Activated CD4-positive, CD25-positive, alpha-beta regulatory T cell treated with anti-CD3 and anti-CD28 coated beads, Interleukin-2, amount 50 U/mL, for 16 hours (primary cell): Measurements from ENCODE around the gene TTC13.
"Not testable (repeated sequence)": the region's sequence is repeated elsewhere in the genome, so short reads cannot be mapped to it uniquely, and the experiment has no call there.

Experiments used
- DNase-seq: peaks from one replicate; pipeline ENCODE4 v3.0.0-alpha.2; 2020; ENCODE audit warnings: low read depth, low spot score

TTC13 gene

GRCh38 chr1:230978491-230979388 lies at the start of gene TTC13, which contains the start of gene ARV1:
TSS of gene TTC13 (minus strand) at chr1:230978861. CDS start at chr1:230978830, 31 bp downstream.
TSS of gene ARV1 (plus strand) at chr1:230979094. CDS start at chr1:230979106, 12 bp downstream.
- DNase-seq, result peak; percentile 95

- DNase-seq, result no peak
These were observed 49.3 kb upstream of the TTC13 start for GRCh38 chr1:231027971-231028370.

- DNase-seq, result no peak
These were observed 48.7 kb upstream of the TTC13 start for GRCh38 chr1:231027136-231027925.

- no peak for DNase-seq
These were observed 47.9 kb upstream of the TTC13 start for GRCh38 chr1:231026576-231026975.

- no peak for DNase-seq
These were observed 44.5 kb upstream of the TTC13 start for GRCh38 chr1:231023150-231023549.

GRCh38 chr1:231022543-231022942 lies 43.9 kb upstream of the TTC13 start:
- DNase-seq, result not testable (repeated sequence)

GRCh38 chr1:231021540-231022031 lies 42.9 kb upstream of the TTC13 start:
- no peak for DNase-seq

- DNase-seq, result no peak
These were observed 42.2 kb upstream of the TTC13 start for GRCh38 chr1:231020816-231021215.

- DNase-seq, result no peak
These were observed 41.5 kb upstream of the TTC13 start for GRCh38 chr1:231020139-231020601.

- no peak for DNase-seq
These were observed 41.0 kb upstream of the TTC13 start for GRCh38 chr1:231019711-231020110.

GRCh38 chr1:231016966-231017365 lies 38.3 kb upstream of the TTC13 start:
- DNase-seq, result no peak

GRCh38 chr1:231016234-231016633 lies 37.6 kb upstream of the TTC13 start:
- no peak for DNase-seq

- DNase-seq, result no peak
These were observed 34.8 kb upstream of the TTC13 start for GRCh38 chr1:231013391-231014015.

GRCh38 chr1:231011963-231012362 lies 33.3 kb upstream of the TTC13 start:
- no peak for DNase-seq

GRCh38 chr1:231011360-231011759 lies 32.7 kb upstream of the TTC13 start:
- DNase-seq, result no peak

- not testable (repeated sequence) for DNase-seq
These were observed 28.9 kb upstream of the TTC13 start for GRCh38 chr1:231007535-231007934.

- no peak for DNase-seq
These were observed 23.2 kb upstream of the TTC13 start for GRCh38 chr1:231001892-231002291.

- no peak for DNase-seq
These were observed 22.0 kb upstream of the TTC13 start for GRCh38 chr1:231000639-231001038.

- no peak for DNase-seq
These were observed 21.5 kb upstream of the TTC13 start for GRCh38 chr1:231000201-231000600.

GRCh38 chr1:230994860-230995259 lies 16.2 kb upstream of the TTC13 start:
- DNase-seq, result no peak

- no peak for DNase-seq
These were observed 13.6 kb upstream of the TTC13 start for GRCh38 chr1:230992100-230992774.
